ENCODE results near the gene SYK. TPM values are rescaled to one million over a fixed set of nuclear protein-coding genes. Genes with fewer than 3 reads are reported as not detected.

The SYK gene
- total and polyA plus RNA-seq, 2 experiments from 2014 or later, result not detected

- TF ChIP-seq CTCF (IDR thresholded peaks at IDR 0.05; ENCODE audit: low read depth, low read length), result no peak
- Histone ChIP-seq H3K4me3 (no peak overlapping the region), H3K27me3 (no peaks in the 10 kb centered on the region)
Measured at GRCh38 chr9:90939351-90939750, 137.7 kb downstream of the SYK start.

GRCh38 chr9:90940280-90940679 lies 138.7 kb downstream of the SYK start:
- no peaks in the 10 kb centered on the region for H3K36me3 ChIP-seq
- H3K4me3 ChIP-seq, result no peak overlapping the region
- TF ChIP-seq CTCF (IDR thresholded peaks at IDR 0.05; ENCODE audit: low read depth, low read length), result no peak
- H3K27ac ChIP-seq, result no peak overlapping the region
- H3K9me3 ChIP-seq (ENCODE audit: low read depth), result no peaks in the 10 kb centered on the region
- no peaks in the 10 kb centered on the region for H3K27me3 ChIP-seq
- no peak for DNase-seq (ENCODE audit: low read depth in 1 of 2, low spot score in 1 of 2)
- no peaks in the 10 kb centered on the region for H3K4me1 ChIP-seq (ENCODE audit: low read depth)

More at GRCh38 chr9:90939351-90939750, 137.7 kb downstream of the SYK start:
- Histone ChIP-seq H3K27ac (no peak overlapping the region), H3K4me1 (ENCODE audit: low read depth) (no peaks in the 10 kb centered on the region), H3K36me3 (no peaks in the 10 kb centered on the region), H3K9me3 (ENCODE audit: low read depth) (no peaks in the 10 kb centered on the region)
- no peak for DNase-seq (ENCODE audit: low read depth in 1 of 2, low spot score in 1 of 2)

- Histone ChIP-seq H3K27me3 (no peaks in the 10 kb centered on the region), H3K9me3 (ENCODE audit: low read depth) (no peaks in the 10 kb centered on the region), H3K36me3 (no peaks in the 10 kb centered on the region), H3K4me3 (no peak overlapping the region), H3K4me1 (ENCODE audit: low read depth) (no peaks in the 10 kb centered on the region), H3K27ac (no peak overlapping the region)
- DNase-seq (ENCODE audit: low read depth in 1 of 2, low spot score in 1 of 2), result no peak
- no peak for TF ChIP-seq CTCF (IDR thresholded peaks at IDR 0.05; ENCODE audit: low read depth, low read length)
Measured at GRCh38 chr9:90941661-90942060, 140.0 kb downstream of the SYK start.

- H3K27ac ChIP-seq, result no peak overlapping the region
- H3K36me3 ChIP-seq, result no peaks in the 10 kb centered on the region
- no peak for TF ChIP-seq CTCF (IDR thresholded peaks at IDR 0.05; ENCODE audit: low read depth, low read length)
- H3K9me3 ChIP-seq (ENCODE audit: low read depth), result no peaks in the 10 kb centered on the region
- no peaks in the 10 kb centered on the region for H3K27me3 ChIP-seq
- H3K4me3 ChIP-seq, result no peak overlapping the region
- H3K4me1 ChIP-seq (ENCODE audit: low read depth), result no peaks in the 10 kb centered on the region
- DNase-seq (ENCODE audit: low read depth in 1 of 2, low spot score in 1 of 2), result no peak
Measured at GRCh38 chr9:90942555-90942954, 140.9 kb downstream of the SYK start.

- Histone ChIP-seq H3K27ac (no peak overlapping the region), H3K36me3 (no peaks in the 10 kb centered on the region), H3K4me3 (no peak overlapping the region), H3K9me3 (ENCODE audit: low read depth) (no peaks in the 10 kb centered on the region), H3K27me3 (no peaks in the 10 kb centered on the region), H3K4me1 (ENCODE audit: low read depth) (no peaks in the 10 kb centered on the region)
- DNase-seq (ENCODE audit: low read depth in 1 of 2, low spot score in 1 of 2), result no peak
- TF ChIP-seq CTCF (IDR thresholded peaks at IDR 0.05; ENCODE audit: low read depth, low read length), result no peak
Measured at GRCh38 chr9:90943341-90943740, 141.7 kb downstream of the SYK start.

- Histone ChIP-seq H3K4me3 (no peak overlapping the region), H3K27ac (no peak overlapping the region), H3K36me3 (no peaks in the 10 kb centered on the region), H3K9me3 (ENCODE audit: low read depth) (no peaks in the 10 kb centered on the region), H3K27me3 (no peaks in the 10 kb centered on the region), H3K4me1 (ENCODE audit: low read depth) (no peaks in the 10 kb centered on the region)
- DNase-seq (ENCODE audit: low read depth in 1 of 2, low spot score in 1 of 2), result no peak
- no peak for TF ChIP-seq CTCF (IDR thresholded peaks at IDR 0.05; ENCODE audit: low read depth, low read length)
Measured at GRCh38 chr9:90945336-90945735, 143.7 kb downstream of the SYK start.
